Uterus (tissue), 2 donors: ENCODE results near the gene TWIST1.

Experiments used
- CTCF ChIP-seq, 4 experiments: fragments of 200-600 bp in 2 of 4; fragments of 450-650 bp in 2 of 4; sonication (generic) in 2 of 4; IDR thresholded peaks; one replicate each; pipeline ENCODE4 v1.5.1; 2016 to 2019; ENCODE audit warnings: antibody characterized with exemption in 4 of 4, mild to moderate bottlenecking in 2 of 4, moderate library complexity in 1 of 4
- POLR2A ChIP-seq, 2 donors: fragments of 450-650 bp; IDR thresholded peaks; one replicate each; pipeline ENCODE4 v1.6.1; 2016; ENCODE audit warnings: antibody characterized with exemption in 2 of 2, mild to moderate bottlenecking in 1 of 2, moderate library complexity in 1 of 2

- TF ChIP-seq CTCF (IDR thresholded peaks at IDR 0.05) (no peak), POLR2A (IDR thresholded peaks at IDR 0.05) (no peak)
Observed at GRCh38 chr7:19107081-19107355, 10.4 kb downstream of the TWIST1 start.
